Keratinocyte (primary cell): Measurements from ENCODE around the gene GRAMD2B. TPM values are rescaled to one million over a fixed set of nuclear protein-coding genes. Genes with fewer than 3 reads are reported as not detected.
"Not testable (repeated sequence)": the region's sequence is repeated elsewhere in the genome, so short reads cannot be mapped to it uniquely, and the experiment has no call there.

ENCODE experiments used
- DNase-seq: peaks from one replicate; pipeline ENCODE4 v3.0.0-alpha.2; 2011; ENCODE audit warnings: low read depth, missing footprints, low spot score
- FAIRE-seq: peaks from 2 replicates; lab custom pipeline; 2011; peaks lifted over from hg19 to GRCh38; lab: Jason Lieb, UNC
- H2AFZ ChIP-seq: 2 replicates; pipeline ENCODE4 v1.6.0; 2012; ENCODE audit warnings: low read length, control low read depth, inconsistent platforms; ENCODE audit not compliant: control insufficient read depth
- H3K27ac ChIP-seq: 2 replicates; pipeline ENCODE4 v1.5.1; 2011; ENCODE audit warnings: low read length; ENCODE audit not compliant: control insufficient read depth, insufficient read depth
- H3K27me3 ChIP-seq: 3 replicates; pipeline ENCODE4 v1.6.0; 2011; ENCODE audit warnings: low read length; ENCODE audit not compliant: control insufficient read depth, insufficient read depth; ENCODE audit errors: extremely low read depth
- H3K36me3 ChIP-seq, 2 experiments: 2 replicates in 1 of 2; 3 replicates in 1 of 2; pipeline ENCODE4 v1.5.1; 2011; ENCODE audit warnings: low read length in 2 of 2, mild to moderate bottlenecking in 1 of 2; ENCODE audit not compliant: control insufficient read depth in 2 of 2, insufficient read depth in 2 of 2; ENCODE audit errors: extremely low read depth in 1 of 2
- H3K4me1 ChIP-seq: 3 replicates; pipeline ENCODE4 v1.5.1; 2011; ENCODE audit warnings: low read length; ENCODE audit not compliant: control insufficient read depth, insufficient read depth; ENCODE audit errors: extremely low read depth
- H3K4me2 ChIP-seq: 3 replicates; pipeline ENCODE4 v1.6.0; 2011; ENCODE audit warnings: low read depth, low read length; ENCODE audit not compliant: control insufficient read depth, insufficient read depth; ENCODE audit errors: extremely low read depth
- H3K4me3 ChIP-seq, 3 experiments: fragments of 200-600 bp in 1 of 3; sonication (generic) in 1 of 3; 2 replicates in 2 of 3; 3 replicates in 1 of 3; pipeline ENCODE4 v1.5.1; 2011 to 2016; ENCODE audit warnings: low read length in 3 of 3, mild to moderate bottlenecking in 3 of 3, control low read depth in 2 of 3, inconsistent platforms in 1 of 3, low read depth in 1 of 3, mixed read lengths in 1 of 3, mixed run types in 1 of 3, moderate library complexity in 1 of 3; ENCODE audit not compliant: control insufficient read depth in 2 of 3, insufficient read depth in 2 of 3; ENCODE audit errors: extremely low read depth in 1 of 3
- H3K79me2 ChIP-seq: 2 replicates; pipeline ENCODE4 v1.6.0; 2012; ENCODE audit warnings: low read length; ENCODE audit not compliant: control insufficient read depth, insufficient read depth
- H3K9ac ChIP-seq: 3 replicates; pipeline ENCODE4 v1.6.0; 2011; ENCODE audit warnings: low read length; ENCODE audit not compliant: control insufficient read depth, insufficient read depth; ENCODE audit errors: extremely low read depth
- H3K9me1 ChIP-seq: 3 replicates; pipeline ENCODE4 v1.6.0; 2011; ENCODE audit warnings: low read length; ENCODE audit not compliant: control insufficient read depth, insufficient read depth; ENCODE audit errors: extremely low read depth
- H3K9me3 ChIP-seq: 2 replicates; pipeline ENCODE4 v1.5.1; 2012; ENCODE audit warnings: low read depth, low read length; ENCODE audit not compliant: control insufficient read depth
- H4K20me1 ChIP-seq: 3 replicates; pipeline ENCODE4 v1.6.0; 2011; ENCODE audit warnings: low read length; ENCODE audit not compliant: control insufficient read depth, insufficient read depth; ENCODE audit errors: extremely low read depth
- CTCF ChIP-seq, 3 experiments: IDR thresholded peaks in 1 of 3; conservative IDR thresholded peaks in 1 of 3; optimal IDR thresholded peaks in 1 of 3; 2 replicates in 2 of 3; 3 replicates in 1 of 3; pipeline versions ENCODE3 to v1.5.1; 2011; ENCODE audit warnings: low read length in 3 of 3, mild to moderate bottlenecking in 3 of 3, moderate library complexity in 2 of 3, control low read depth in 1 of 3, inconsistent platforms in 1 of 3; ENCODE audit not compliant: insufficient read depth in 2 of 3; ENCODE audit errors: extremely low read depth in 1 of 3
- EZH2 ChIP-seq: IDR thresholded peaks from one replicate; pipeline ENCODE4 v1.6.1; 2012; ENCODE audit warnings: inconsistent platforms, mild to moderate bottlenecking, low read length, moderate library complexity
- dilution Hi-C: fragments of 300-500 bp; cut with MboI; formaldehyde crosslinking; loops from one replicate; pipeline ENCODE4 v1.7.0; 2020; ENCODE audit warnings: low sequenced_read_pairs; ENCODE audit not compliant: extremely low pct_ligation_motif_present
- polyA plus RNA-seq, 5 experiments: library from polyadenylated mRNA; depleted of rRNA in 3 of 5; stranded (reverse) in 3 of 5; stranded (forward) in 1 of 5; unstranded in 1 of 5; fragments of >200 nt; gene quantifications; 1 replicate in 1 of 5; 2 replicates in 3 of 5; 3 replicates in 1 of 5; pipeline versions ENCODE4 v1.2.1 to v1.2.3, GENCODE V29; 2011 to 2012; ENCODE audit warnings: missing spikeins in 2 of 5, low read depth in 1 of 5, low replicate concordance in 1 of 5

Gene GRAMD2B
- polyA plus RNA-seq, 1 donor (not counting 4 experiments of a cell fraction or from before 2014, with no cell fraction given): 45.9 TPM

GRCh38 chr5:126395198-126395597 lies 28.0 kb upstream of the GRAMD2B start:
- dilution Hi-C loops: no loop called here
- Histone ChIP-seq H3K9me3 (no peaks in the 10 kb centered on the region), H3K79me2 (no peaks in the 10 kb centered on the region), H2AFZ (no peak overlapping the region), H3K4me1 (peaks cover 16% of the 10 kb centered on the region), H3K9me1 (no peaks in the 10 kb centered on the region), H3K9ac (peak overlapping the region; percentile 50), H3K27me3 (no peaks in the 10 kb centered on the region), H4K20me1 (no peaks in the 10 kb centered on the region), H3K4me2 (peak overlapping the region; percentile 62), H3K4me3 (no peak overlapping the region), H3K36me3 (no peaks in the 10 kb centered on the region), H3K27ac (peak overlapping the region; percentile 84)
- no peak for TF ChIP-seq EZH2
- TF ChIP-seq CTCF (optimal IDR thresholded peaks at IDR 0.05 in 1 of 3, IDR thresholded peaks at IDR 0.05 in 1 of 3, conservative IDR thresholded peaks at IDR 0.05 in 1 of 3; ENCODE audit: extremely low read depth in 1 of 3, insufficient read depth in 2 of 3, low read length in 3 of 3): no peak
- peak; percentile 90 for FAIRE-seq
- DNase-seq: peak; percentile 46

GRCh38 chr5:126395605-126396004 lies 27.6 kb upstream of the GRAMD2B start:
- dilution Hi-C loops: no loop called here
- H3K4me2 ChIP-seq: peak overlapping the region; percentile 62

GRCh38 chr5:126396721-126397120 lies 26.5 kb upstream of the GRAMD2B start:
- H3K27ac ChIP-seq, H3K9me3 ChIP-seq, H3K4me2 ChIP-seq, H4K20me1 ChIP-seq, H3K27me3 ChIP-seq, H3K36me3 ChIP-seq, H3K79me2 ChIP-seq, DNase-seq, H3K9ac ChIP-seq, H3K4me3 ChIP-seq, dilution Hi-C loops, H3K9me1 ChIP-seq, H2AFZ ChIP-seq: not testable (repeated sequence)
- H3K4me1 ChIP-seq: peaks cover 16% of the 10 kb centered on the region
- FAIRE-seq: peak; percentile 58

More at GRCh38 chr5:126395605-126396004, 27.6 kb upstream of the GRAMD2B start:
- Histone ChIP-seq H3K9me3 (no peaks in the 10 kb centered on the region), H3K27ac (peak overlapping the region; percentile 84), H2AFZ (no peak overlapping the region), H3K9me1 (no peaks in the 10 kb centered on the region), H4K20me1 (no peaks in the 10 kb centered on the region), H3K79me2 (no peaks in the 10 kb centered on the region), H3K27me3 (no peaks in the 10 kb centered on the region), H3K4me3 (no peak overlapping the region), H3K36me3 (no peaks in the 10 kb centered on the region), H3K9ac (no peak overlapping the region), H3K4me1 (peaks cover 16% of the 10 kb centered on the region)
- DNase-seq (no peak), FAIRE-seq (no peak)
- TF ChIP-seq CTCF (optimal IDR thresholded peaks at IDR 0.05 in 1 of 3, IDR thresholded peaks at IDR 0.05 in 1 of 3, conservative IDR thresholded peaks at IDR 0.05 in 1 of 3; ENCODE audit: extremely low read depth in 1 of 3, insufficient read depth in 2 of 3, low read length in 3 of 3): no peak
- no peak for TF ChIP-seq EZH2
